Mucosa of descending colon (tissue), 3 donors: Measurements from ENCODE around the gene LRRC74B. TPM values are rescaled to one million over a fixed set of nuclear protein-coding genes. Genes with fewer than 3 reads are reported as not detected.
"Not testable (repeated sequence)": the region's sequence is repeated elsewhere in the genome, so short reads cannot be mapped to it uniquely, and the experiment has no call there.

Experiments
- ATAC-seq: fragments of 200-7000 bp; cut with Tn5 transposase; one replicate; pipeline ENCODE4 v1.9.1; 2020; ENCODE audit warnings: mild to moderate bottlenecking, moderate library complexity
- DNase-seq, 3 donors: peaks; one replicate each; pipeline ENCODE4 v3.0.0-alpha.2; 2020
- H3K36me3 ChIP-seq: fragments of 200-600 bp; one replicate; pipeline ENCODE4 v1.8.0; 2021; ENCODE audit warnings: low read depth, mild to moderate bottlenecking
- H3K4me1 ChIP-seq: fragments of 200-600 bp; one replicate; pipeline ENCODE4 v1.8.0; 2021; ENCODE audit warnings: low read depth, mild to moderate bottlenecking
- H3K4me3 ChIP-seq: fragments of 200-600 bp; one replicate; pipeline ENCODE4 v1.8.0; 2021; ENCODE audit warnings: mild to moderate bottlenecking
- H3K9me3 ChIP-seq: fragments of 200-600 bp; one replicate; pipeline ENCODE4 v1.8.0; 2021; ENCODE audit warnings: mild to moderate bottlenecking
- intact Hi-C, 2 donors: fragments of 100-400 bp; cut with DNase I in 1 of 2; cut with micrococcal nuclease in 1 of 2; formaldehyde crosslinking; loops; one replicate each; pipeline versions ENCODE4 v1.11.0 to v1.11.1; 2022; cut with DNase I, micrococcal nuclease
- total RNA-seq, 3 donors: library from RNA; stranded (reverse); fragmentation: NEBNext Ultra II Directional in 2 of 3; extraction: Animal tissue kit (Norgen Biotek cat#: 25700) in 2 of 3; gene quantifications; one replicate each; pipeline versions ENCODE4 v1.2.1 to v1.2.4, GENCODE V29; 2021 to 2023
- TF ChIP-seq, protein P1 (sequence below): fragments of 200-600 bp; IDR thresholded peaks from one replicate; pipeline ENCODE4 v1.8.0; 2022; ENCODE audit warnings: antibody characterized with exemption, mild to moderate bottlenecking
- donor health status: DM: no; HTN: no; CAD: no; lungs with moderate emphysema.
- donor health status: DM: no; HTN: no; CAD: no.
- donor health status: DM: no; HTN: yes; CAD: no.

The LRRC74B gene
- total RNA-seq, 3 donors from 2014 or later, result 0.31 TPM; not detected in 2

DNA sequence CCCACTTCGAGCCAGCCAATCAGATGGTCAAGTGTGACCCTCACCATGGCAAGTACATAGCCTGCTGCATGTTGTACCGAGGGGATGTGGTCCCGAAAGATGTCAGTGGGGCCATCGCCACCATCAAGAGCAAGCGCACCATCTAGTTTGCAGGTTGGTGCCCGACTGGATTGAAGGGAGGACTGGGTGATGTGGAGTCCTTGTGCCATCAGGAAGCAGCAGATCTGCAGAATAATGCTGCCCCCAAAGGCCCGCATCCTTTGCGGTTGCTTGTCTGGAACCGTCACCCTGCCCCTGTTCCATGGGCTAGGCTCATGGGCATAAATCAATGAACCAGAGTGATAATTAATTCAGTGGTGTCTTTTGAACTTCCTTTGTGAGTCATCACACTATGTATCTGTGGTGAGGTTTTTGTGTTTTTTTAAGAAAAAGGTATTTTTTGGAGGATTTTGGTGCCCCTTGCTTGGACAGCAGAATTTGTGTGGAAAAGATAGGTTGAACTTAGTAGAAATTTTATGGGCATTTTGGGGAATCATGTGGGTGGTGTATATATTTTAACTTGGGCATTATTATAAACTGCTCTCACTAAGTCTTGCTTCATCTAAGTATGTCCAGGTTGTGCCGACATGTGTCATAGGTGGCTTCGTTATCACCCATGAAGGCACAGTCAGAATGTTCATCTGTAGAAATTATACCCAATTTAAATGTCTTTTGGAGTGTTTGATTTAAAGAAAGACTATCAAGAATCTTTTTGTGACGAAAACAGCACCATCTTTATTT, 22.3 kb downstream of the LRRC74B start:
- Histone ChIP-seq H3K4me1 (no peaks in the 10 kb centered on the region), H3K9me3 (no peaks in the 10 kb centered on the region), H3K36me3 (no peaks in the 10 kb centered on the region), H3K4me3 (no peak overlapping the region)
- TF ChIP-seq, protein P1, sequence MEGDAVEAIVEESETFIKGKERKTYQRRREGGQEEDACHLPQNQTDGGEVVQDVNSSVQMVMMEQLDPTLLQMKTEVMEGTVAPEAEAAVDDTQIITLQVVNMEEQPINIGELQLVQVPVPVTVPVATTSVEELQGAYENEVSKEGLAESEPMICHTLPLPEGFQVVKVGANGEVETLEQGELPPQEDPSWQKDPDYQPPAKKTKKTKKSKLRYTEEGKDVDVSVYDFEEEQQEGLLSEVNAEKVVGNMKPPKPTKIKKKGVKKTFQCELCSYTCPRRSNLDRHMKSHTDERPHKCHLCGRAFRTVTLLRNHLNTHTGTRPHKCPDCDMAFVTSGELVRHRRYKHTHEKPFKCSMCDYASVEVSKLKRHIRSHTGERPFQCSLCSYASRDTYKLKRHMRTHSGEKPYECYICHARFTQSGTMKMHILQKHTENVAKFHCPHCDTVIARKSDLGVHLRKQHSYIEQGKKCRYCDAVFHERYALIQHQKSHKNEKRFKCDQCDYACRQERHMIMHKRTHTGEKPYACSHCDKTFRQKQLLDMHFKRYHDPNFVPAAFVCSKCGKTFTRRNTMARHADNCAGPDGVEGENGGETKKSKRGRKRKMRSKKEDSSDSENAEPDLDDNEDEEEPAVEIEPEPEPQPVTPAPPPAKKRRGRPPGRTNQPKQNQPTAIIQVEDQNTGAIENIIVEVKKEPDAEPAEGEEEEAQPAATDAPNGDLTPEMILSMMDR, result no peak
- intact Hi-C loops, result no loop called here
- DNase-seq (no peak), ATAC-seq (no peak)

DNA sequence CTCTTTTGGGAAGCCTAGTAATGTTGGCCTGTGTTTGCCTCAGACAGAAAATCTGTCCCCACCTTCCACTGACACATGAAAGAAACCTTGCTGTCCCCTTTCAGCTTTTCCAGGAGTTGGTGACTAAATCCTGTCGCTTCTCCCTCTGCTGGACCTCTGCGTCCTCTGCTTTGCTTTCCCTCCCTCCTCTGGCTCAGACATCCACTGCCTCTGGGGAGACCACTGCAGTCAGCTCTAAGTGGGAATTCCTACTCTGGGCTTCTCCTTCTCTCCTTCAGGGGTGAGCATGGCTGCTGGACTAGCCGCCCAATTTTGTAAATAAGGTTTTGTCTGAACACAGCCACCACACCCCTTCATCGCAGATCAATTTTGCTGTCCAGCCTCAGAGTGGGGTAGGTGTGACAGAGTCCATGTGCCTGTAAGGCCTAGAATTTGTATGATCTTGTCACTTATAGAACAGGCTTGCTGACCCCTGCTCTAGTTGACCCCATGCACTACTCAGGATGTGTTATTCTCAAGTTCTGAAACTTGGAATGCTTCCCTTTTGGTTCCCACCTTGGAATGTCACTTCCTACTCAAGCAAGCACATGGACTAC, 23.0 kb downstream of the LRRC74B start:
- H3K9me3 ChIP-seq, result no peaks in the 10 kb centered on the region
- H3K36me3 ChIP-seq, result no peaks in the 10 kb centered on the region
- no peak overlapping the region for H3K4me3 ChIP-seq
- ATAC-seq (no peak), DNase-seq (no peak)
- intact Hi-C loops, result no loop called here
- TF ChIP-seq, protein P1, result no peak
- no peaks in the 10 kb centered on the region for H3K4me1 ChIP-seq

DNA sequence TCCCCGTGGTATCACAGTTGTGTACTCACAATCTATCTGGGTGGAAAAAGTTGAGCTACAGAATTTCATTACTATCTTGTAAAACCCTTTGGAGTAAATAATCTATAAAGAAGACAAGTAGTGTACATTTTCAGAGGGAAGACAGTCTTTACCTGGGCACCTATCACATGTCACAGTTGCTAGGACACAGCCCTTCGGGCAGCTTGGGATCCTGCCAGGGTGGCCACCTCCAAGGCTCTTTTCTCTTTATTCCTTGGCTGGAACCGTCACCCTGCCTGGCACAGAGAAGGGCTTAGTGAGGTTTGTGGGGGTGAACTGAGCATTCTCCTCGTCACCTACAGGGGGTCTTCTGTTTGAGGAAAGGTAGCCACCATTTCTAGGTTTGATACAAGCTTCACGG, 23.6 kb downstream of the LRRC74B start:
- no peak for DNase-seq
- H3K4me3 ChIP-seq, result no peak overlapping the region
- TF ChIP-seq, protein P1, result no peak
- intact Hi-C loops, result no loop called here
- no peaks in the 10 kb centered on the region for H3K36me3 ChIP-seq
- H3K4me1 ChIP-seq, result no peaks in the 10 kb centered on the region
- ATAC-seq, result no peak
- H3K9me3 ChIP-seq, result no peaks in the 10 kb centered on the region

DNA sequence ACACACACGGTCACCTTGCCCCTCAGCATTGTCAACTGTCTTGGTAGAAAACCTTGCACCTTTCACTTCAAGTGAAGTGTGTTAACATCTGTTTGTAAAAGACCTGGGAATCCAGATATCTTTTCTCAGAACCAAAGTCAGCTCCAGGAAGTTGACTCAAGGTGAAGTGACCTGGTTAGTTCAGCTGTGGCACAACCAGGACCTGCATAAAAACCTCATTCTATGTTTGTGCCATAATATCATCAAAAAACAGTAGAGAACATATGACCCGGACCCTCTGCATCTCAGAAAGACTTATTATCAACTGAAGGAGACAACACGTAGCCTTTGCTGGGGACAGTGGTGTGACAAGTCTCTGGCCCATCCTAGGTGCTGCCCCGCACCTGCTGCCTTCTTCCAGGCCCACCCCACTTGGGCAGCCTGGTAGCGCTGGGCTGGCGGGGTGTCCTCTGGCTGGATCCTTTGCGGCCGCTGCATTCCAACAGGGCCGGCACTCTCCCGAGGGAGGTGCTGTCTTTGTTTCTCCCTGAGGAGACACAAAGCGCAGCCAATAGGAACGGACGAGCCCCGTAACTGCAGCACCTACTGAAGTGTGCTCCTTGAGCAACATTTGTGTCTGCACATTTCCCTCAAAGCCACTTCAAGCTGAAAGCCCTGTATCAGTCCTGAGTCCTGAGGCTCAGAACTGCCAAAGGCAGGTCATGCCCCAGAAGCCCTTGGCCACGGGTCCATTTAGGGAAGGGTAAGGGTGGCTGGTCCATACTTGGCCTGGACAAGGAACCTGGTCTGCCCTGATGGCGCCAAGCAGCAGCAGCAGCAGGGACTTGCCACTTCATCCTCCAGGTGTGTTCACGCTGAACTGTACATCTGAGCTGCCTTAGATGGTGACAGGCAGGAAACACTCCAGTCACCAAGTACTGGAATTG, 25.2 kb downstream of the LRRC74B start:
- ATAC-seq (no peak), DNase-seq (no peak)
- no peaks in the 10 kb centered on the region for H3K4me1 ChIP-seq
- TF ChIP-seq, protein P1, result no peak
- intact Hi-C loops, result no loop called here
- no peaks in the 10 kb centered on the region for H3K36me3 ChIP-seq
- no peak overlapping the region for H3K4me3 ChIP-seq
- H3K9me3 ChIP-seq, result no peaks in the 10 kb centered on the region

DNA sequence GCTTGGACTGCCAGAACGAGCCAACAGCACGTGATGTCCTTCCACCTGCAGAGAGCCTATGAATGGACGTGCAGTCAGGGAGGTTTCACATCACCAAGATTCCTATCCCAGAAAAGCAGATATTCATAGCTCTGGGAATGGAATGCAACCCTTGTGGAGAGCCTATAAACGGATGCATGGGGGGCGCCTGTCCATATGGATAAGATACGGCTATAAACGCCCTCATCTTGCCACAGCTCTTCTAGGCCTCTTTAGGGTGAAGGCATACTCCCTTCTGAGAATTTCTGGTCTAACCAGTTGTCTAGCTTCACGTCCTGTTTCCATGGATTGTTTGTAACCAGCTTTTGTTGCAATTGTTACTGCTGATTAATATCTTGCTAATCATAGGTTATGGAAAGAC, 26.1 kb downstream of the LRRC74B start:
- H3K36me3 ChIP-seq, intact Hi-C loops, DNase-seq, ATAC-seq, H3K9me3 ChIP-seq, H3K4me3 ChIP-seq, H3K4me1 ChIP-seq: not testable (repeated sequence)
